EH (cell line): Measurements from ENCODE around the gene MTCL1.

Experiments
- DNase-seq: peaks from one replicate; pipeline ENCODE4 v3.0.0-alpha.2; 2015; ENCODE audit warnings: low read depth

MTCL1 gene

GRCh38 chr18:8688216-8688800 is 17.0 kb upstream of the MTCL1 start:
- DNase-seq: no peak

GRCh38 chr18:8688816-8689215 is 16.5 kb upstream of the MTCL1 start:
- DNase-seq: no peak

GRCh38 chr18:8689517-8689916 is 15.8 kb upstream of the MTCL1 start:
- no peak for DNase-seq

GRCh38 chr18:8694891-8695290 is 10.5 kb upstream of the MTCL1 start:
- DNase-seq: no peak

- DNase-seq: no peak
These were observed 9.3 kb upstream of the MTCL1 start for GRCh38 chr18:8695932-8696517.

GRCh38 chr18:8696749-8697211 is 8.6 kb upstream of the MTCL1 start:
- DNase-seq: peak; percentile 69

- DNase-seq: no peak
These were observed 6.2 kb upstream of the MTCL1 start for GRCh38 chr18:8699126-8699525.

GRCh38 chr18:8699948-8700347 is 5.4 kb upstream of the MTCL1 start:
- peak; percentile 33 for DNase-seq

- DNase-seq: peak; percentile 95
These were observed 3.7 kb upstream of the MTCL1 start for GRCh38 chr18:8701546-8702118.

- DNase-seq: no peak
These were observed 2.7 kb upstream of the MTCL1 start for GRCh38 chr18:8702668-8703067.

GRCh38 chr18:8703092-8703709 is 2.2 kb upstream of the MTCL1 start:
- no peak for DNase-seq

- DNase-seq: no peak
These were observed 1.5 kb upstream of the MTCL1 start for GRCh38 chr18:8703781-8704301.

- peak; percentile 98 for DNase-seq
These were observed 757 bp upstream of the MTCL1 start for GRCh38 chr18:8704361-8705237.

- peak; percentile 18 for DNase-seq
These were observed 820 bp downstream of the MTCL1 start for GRCh38 chr18:8705961-8706790.

- DNase-seq: peak; percentile 80
These were observed 1.6 kb downstream of the MTCL1 start for GRCh38 chr18:8706791-8707555.

- DNase-seq: peak; percentile 78
These were observed 2.4 kb downstream of the MTCL1 start for GRCh38 chr18:8707556-8708300.

GRCh38 chr18:8708670-8709069 is 3.3 kb downstream of the MTCL1 start:
- DNase-seq: no peak

GRCh38 chr18:8709248-8710059 is 4.1 kb downstream of the MTCL1 start:
- no peak for DNase-seq

GRCh38 chr18:8711736-8712135 is 6.4 kb downstream of the MTCL1 start:
- DNase-seq: no peak
